HepG2 (cell line): ENCODE data around the gene FNDC4. TPM values are rescaled to one million over a fixed set of nuclear protein-coding genes. Genes with fewer than 3 reads are reported as not detected.
A peak's percentile ranks its signal among the peaks of the same experiment; 100 is the strongest.

ENCODE experiments used
- ESRRA ChIP-seq: sonication (generic); formaldehyde crosslinking; IDR thresholded peaks from 2 replicates; pipeline ENCODE4 v1.5.1; 2020; ENCODE audit warnings: mild to moderate bottlenecking, low read depth, missing genetic modification reagents
- FOXC1 ChIP-seq: sonication (generic); formaldehyde crosslinking; IDR thresholded peaks from 2 replicates; pipeline ENCODE4 v1.8.0; 2022; ENCODE audit warnings: mild to moderate bottlenecking, missing genetic modification reagents, borderline replicate concordance
- KAT7 ChIP-seq: IDR thresholded peaks from 2 replicates; pipeline ENCODE4 v1.6.1; 2018; ENCODE audit warnings: borderline replicate concordance, missing compliant biosample characterization
- NCOA2 ChIP-seq: sonication (generic); formaldehyde crosslinking; IDR thresholded peaks from 2 replicates; pipeline ENCODE4 v1.8.0; 2022; ENCODE audit warnings: inconsistent platforms
- RFX1 ChIP-seq: fragments of 450-650 bp; IDR thresholded peaks from 2 replicates; pipeline ENCODE4 v1.6.1; 2017
- ZNF138 ChIP-seq: sonication (generic); formaldehyde crosslinking; IDR thresholded peaks from 2 replicates; pipeline ENCODE4 v1.5.0; 2020; ENCODE audit warnings: mild to moderate bottlenecking, low read depth, missing genetic modification reagents
- ZNF780A ChIP-seq: sonication (generic); formaldehyde crosslinking; IDR thresholded peaks from 2 replicates; pipeline ENCODE4 v1.8.0; 2022; ENCODE audit warnings: mild to moderate bottlenecking, missing genetic modification reagents, moderate library complexity
- ZNF841 ChIP-seq: sonication (generic); formaldehyde crosslinking; IDR thresholded peaks from 2 replicates; pipeline ENCODE4 v1.8.1; 2023; ENCODE audit warnings: missing genetic modification reagents, borderline replicate concordance
- ZNF879 ChIP-seq: sonication (generic); formaldehyde crosslinking; IDR thresholded peaks from 2 replicates; pipeline ENCODE4 v1.8.1; 2023; ENCODE audit warnings: missing genetic modification reagents
- polyA plus RNA-seq, 8 experiments: library from polyadenylated mRNA; depleted of rRNA in 3 of 8; stranded (reverse) in 7 of 8; unstranded in 1 of 8; fragments of >200 nt; fragmentation: Illumina TruSeq in 4 of 8; extraction: Trizol in 4 of 8; gene quantifications; 2 replicates each; pipeline versions ENCODE4 v1.2.1 to v1.2.3, GENCODE V29; 2011 to 2016; ENCODE audit warnings: low read depth in 4 of 8, missing spikeins in 1 of 8, mixed read lengths in 1 of 8; ENCODE audit not compliant: insufficient read depth in 1 of 8
- total RNA-seq, 5 experiments: library from RNA; depleted of rRNA; stranded (reverse); fragments of >200 nt; fragmentation: Illumina TruSeq; extraction: Trizol; gene quantifications; 2 replicates each; pipeline ENCODE4 v1.2.3, GENCODE V29; 2016; ENCODE audit warnings: low read depth in 1 of 5
- TF ChIP-seq, protein P1 (sequence below): sonication (generic); formaldehyde crosslinking; IDR thresholded peaks from 2 replicates; pipeline ENCODE4 v1.5.1; 2020; ENCODE audit warnings: missing genetic modification reagents, mild to moderate bottlenecking, borderline replicate concordance
- TF ChIP-seq, protein P2 (sequence below): IDR thresholded peaks from 2 replicates; pipeline ENCODE4 v1.6.1; 2016; ENCODE audit warnings: missing compliant biosample characterization, missing genetic modification reagents, borderline replicate concordance
- TF ChIP-seq, protein P3 (sequence below): sonication (generic); formaldehyde crosslinking; IDR thresholded peaks from 2 replicates; pipeline ENCODE4 v1.9.0; 2021; ENCODE audit warnings: missing genetic modification reagents, mild to moderate bottlenecking, borderline replicate concordance
- TF ChIP-seq, protein P4 (sequence below): sonication (generic); formaldehyde crosslinking; IDR thresholded peaks from 2 replicates; pipeline ENCODE4 v1.8.0; 2022; ENCODE audit warnings: low read depth, missing genetic modification reagents
- TF ChIP-seq, protein P5 (sequence below): sonication (generic); formaldehyde crosslinking; IDR thresholded peaks from 2 replicates; pipeline ENCODE4 v1.9.0; 2021; ENCODE audit warnings: missing genetic modification reagents, borderline replicate concordance
- TF ChIP-seq, protein P6 (sequence below): IDR thresholded peaks from 2 replicates; pipeline ENCODE4 v1.4.0; 2020; ENCODE audit warnings: mild to moderate bottlenecking, missing genetic modification reagents

FNDC4 gene
- total and polyA plus RNA-seq, 2 of the 13 experiments (the other 11 are each of a cell fraction or from before 2014, with no cell fraction given) = 9.0 to 17.4 TPM

DNA sequence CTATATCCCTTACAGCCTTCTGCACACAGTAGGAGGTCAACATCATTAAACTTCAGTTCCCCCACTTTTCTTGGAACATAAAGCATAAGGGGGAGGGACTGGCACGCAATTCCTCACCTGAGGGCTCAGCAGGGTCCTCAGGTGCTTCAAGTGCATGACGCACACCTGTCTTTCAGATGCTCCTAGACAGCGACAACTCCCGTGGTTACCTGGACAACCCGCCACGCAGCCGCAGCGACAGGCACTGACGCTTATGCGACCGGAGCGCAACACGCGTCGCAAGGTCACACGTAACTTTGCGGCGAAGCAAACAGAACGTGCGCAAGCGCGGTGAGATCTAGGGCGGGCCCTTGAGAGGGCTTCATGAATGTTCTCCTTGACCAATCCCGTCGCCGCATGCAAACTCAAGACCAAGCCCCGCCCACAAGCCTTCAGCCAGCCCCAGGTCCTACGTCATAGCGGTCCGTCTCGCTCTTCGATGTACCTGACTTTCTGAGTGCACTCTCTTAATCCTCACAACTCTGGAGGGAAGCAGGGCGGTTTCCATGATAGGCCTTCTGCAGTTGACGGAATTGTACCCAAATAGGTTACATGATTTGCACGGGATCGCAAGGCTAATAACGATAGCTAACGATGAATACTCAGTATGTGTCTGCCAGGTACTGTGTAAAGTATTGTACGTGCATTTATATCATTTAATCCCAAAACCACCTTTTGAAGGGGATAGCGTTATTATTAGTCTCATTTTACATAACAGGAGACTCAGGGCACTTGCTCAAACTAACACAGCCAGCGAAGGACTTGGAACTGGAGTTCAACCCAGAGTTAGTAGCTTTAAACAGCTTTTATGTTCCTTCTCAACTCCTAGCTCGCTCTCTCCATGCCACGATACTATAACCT lies 5.3 kb downstream of the FNDC4 start, which contains the start of gene IFT172 (continued):
- TF ChIP-seq NCOA2 (CRISPR knock-in tag) (peak; percentile 28; the same call in 1 of the 2 replicates), RFX1 (peak; percentile 98), ZNF138 (CRISPR knock-in tag) (0 out of 2 replicates have a peak, but pooled peaks have one; percentile 60), ZNF841 (no peak), ZNF780A (CRISPR knock-in tag) (no peak), KAT7 (no peak; the same call in 1 of the 2 replicates), FOXC1 (CRISPR knock-in tag) (peak; percentile 86; the same call in 1 of the 2 replicates), ZNF879 (CRISPR knock-in tag) (0 out of 2 replicates have a peak, but pooled peaks have one; percentile 79), ESRRA (CRISPR knock-in tag) (peak; percentile 79; the same call in 1 of the 2 replicates)
- TF ChIP-seq, protein P1, sequence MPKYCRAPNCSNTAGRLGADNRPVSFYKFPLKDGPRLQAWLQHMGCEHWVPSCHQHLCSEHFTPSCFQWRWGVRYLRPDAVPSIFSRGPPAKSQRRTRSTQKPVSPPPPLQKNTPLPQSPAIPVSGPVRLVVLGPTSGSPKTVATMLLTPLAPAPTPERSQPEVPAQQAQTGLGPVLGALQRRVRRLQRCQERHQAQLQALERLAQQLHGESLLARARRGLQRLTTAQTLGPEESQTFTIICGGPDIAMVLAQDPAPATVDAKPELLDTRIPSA (CRISPR knock-in tag) = no peak; the same call in 1 of the 2 replicates
- TF ChIP-seq, protein P2, sequence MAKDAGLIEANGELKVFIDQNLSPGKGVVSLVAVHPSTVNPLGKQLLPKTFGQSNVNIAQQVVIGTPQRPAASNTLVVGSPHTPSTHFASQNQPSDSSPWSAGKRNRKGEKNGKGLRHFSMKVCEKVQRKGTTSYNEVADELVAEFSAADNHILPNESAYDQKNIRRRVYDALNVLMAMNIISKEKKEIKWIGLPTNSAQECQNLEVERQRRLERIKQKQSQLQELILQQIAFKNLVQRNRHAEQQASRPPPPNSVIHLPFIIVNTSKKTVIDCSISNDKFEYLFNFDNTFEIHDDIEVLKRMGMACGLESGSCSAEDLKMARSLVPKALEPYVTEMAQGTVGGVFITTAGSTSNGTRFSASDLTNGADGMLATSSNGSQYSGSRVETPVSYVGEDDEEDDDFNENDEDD (CRISPR knock-in tag) = peak; percentile 86; the same call in 1 of the 2 replicates
- TF ChIP-seq, protein P3, sequence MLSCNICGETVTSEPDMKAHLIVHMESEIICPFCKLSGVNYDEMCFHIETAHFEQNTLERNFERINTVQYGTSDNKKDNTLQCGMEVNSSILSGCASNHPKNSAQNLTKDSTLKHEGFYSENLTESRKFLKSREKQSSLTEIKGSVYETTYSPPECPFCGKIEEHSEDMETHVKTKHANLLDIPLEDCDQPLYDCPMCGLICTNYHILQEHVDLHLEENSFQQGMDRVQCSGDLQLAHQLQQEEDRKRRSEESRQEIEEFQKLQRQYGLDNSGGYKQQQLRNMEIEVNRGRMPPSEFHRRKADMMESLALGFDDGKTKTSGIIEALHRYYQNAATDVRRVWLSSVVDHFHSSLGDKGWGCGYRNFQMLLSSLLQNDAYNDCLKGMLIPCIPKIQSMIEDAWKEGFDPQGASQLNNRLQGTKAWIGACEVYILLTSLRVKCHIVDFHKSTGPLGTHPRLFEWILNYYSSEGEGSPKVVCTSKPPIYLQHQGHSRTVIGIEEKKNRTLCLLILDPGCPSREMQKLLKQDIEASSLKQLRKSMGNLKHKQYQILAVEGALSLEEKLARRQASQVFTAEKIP (CRISPR knock-in tag) = no peak
- TF ChIP-seq, protein P4, sequence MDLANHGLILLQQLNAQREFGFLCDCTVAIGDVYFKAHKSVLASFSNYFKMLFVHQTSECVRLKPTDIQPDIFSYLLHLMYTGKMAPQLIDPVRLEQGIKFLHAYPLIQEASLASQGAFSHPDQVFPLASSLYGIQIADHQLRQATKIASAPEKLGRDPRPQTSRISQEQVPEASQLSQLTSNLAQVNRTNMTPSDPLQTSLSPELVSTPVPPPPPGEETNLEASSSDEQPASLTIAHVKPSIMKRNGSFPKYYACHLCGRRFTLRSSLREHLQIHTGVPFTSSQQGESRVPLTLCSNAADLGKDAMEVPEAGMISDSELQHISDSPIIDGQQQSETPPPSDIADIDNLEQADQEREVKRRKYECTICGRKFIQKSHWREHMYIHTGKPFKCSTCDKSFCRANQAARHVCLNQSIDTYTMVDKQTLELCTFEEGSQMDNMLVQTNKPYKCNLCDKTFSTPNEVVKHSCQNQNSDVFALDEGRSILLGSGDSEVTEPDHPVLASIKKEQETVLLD (CRISPR knock-in tag) = no peak
- TF ChIP-seq, protein P5, sequence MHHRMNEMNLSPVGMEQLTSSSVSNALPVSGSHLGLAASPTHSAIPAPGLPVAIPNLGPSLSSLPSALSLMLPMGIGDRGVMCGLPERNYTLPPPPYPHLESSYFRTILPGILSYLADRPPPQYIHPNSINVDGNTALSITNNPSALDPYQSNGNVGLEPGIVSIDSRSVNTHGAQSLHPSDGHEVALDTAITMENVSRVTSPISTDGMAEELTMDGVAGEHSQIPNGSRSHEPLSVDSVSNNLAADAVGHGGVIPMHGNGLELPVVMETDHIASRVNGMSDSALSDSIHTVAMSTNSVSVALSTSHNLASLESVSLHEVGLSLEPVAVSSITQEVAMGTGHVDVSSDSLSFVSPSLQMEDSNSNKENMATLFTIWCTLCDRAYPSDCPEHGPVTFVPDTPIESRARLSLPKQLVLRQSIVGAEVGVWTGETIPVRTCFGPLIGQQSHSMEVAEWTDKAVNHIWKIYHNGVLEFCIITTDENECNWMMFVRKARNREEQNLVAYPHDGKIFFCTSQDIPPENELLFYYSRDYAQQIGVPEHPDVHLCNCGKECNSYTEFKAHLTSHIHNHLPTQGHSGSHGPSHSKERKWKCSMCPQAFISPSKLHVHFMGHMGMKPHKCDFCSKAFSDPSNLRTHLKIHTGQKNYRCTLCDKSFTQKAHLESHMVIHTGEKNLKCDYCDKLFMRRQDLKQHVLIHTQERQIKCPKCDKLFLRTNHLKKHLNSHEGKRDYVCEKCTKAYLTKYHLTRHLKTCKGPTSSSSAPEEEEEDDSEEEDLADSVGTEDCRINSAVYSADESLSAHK (CRISPR knock-in tag) = no peak
- TF ChIP-seq, protein P6, sequence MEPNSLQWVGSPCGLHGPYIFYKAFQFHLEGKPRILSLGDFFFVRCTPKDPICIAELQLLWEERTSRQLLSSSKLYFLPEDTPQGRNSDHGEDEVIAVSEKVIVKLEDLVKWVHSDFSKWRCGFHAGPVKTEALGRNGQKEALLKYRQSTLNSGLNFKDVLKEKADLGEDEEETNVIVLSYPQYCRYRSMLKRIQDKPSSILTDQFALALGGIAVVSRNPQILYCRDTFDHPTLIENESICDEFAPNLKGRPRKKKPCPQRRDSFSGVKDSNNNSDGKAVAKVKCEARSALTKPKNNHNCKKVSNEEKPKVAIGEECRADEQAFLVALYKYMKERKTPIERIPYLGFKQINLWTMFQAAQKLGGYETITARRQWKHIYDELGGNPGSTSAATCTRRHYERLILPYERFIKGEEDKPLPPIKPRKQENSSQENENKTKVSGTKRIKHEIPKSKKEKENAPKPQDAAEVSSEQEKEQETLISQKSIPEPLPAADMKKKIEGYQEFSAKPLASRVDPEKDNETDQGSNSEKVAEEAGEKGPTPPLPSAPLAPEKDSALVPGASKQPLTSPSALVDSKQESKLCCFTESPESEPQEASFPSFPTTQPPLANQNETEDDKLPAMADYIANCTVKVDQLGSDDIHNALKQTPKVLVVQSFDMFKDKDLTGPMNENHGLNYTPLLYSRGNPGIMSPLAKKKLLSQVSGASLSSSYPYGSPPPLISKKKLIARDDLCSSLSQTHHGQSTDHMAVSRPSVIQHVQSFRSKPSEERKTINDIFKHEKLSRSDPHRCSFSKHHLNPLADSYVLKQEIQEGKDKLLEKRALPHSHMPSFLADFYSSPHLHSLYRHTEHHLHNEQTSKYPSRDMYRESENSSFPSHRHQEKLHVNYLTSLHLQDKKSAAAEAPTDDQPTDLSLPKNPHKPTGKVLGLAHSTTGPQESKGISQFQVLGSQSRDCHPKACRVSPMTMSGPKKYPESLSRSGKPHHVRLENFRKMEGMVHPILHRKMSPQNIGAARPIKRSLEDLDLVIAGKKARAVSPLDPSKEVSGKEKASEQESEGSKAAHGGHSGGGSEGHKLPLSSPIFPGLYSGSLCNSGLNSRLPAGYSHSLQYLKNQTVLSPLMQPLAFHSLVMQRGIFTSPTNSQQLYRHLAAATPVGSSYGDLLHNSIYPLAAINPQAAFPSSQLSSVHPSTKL (CRISPR knock-in tag) = 0 out of 2 replicates have a peak, but pooled peaks have one; percentile 30
